A673 (cell line): ENCODE measurements around the gene FHL1.

Source experiments
- CTCF ChIP-seq: fragments of 300-800, 200-600 bp; sonication (generic); conservative IDR thresholded peaks from 2 replicates; pipeline ENCODE4 v1.5.1; 2017; ENCODE audit warnings: low read depth, mild to moderate bottlenecking, antibody characterized with exemption, low read length, moderate library complexity, mixed read lengths
- EZH2 ChIP-seq: fragments of 200-600 bp; sonication (generic); IDR thresholded peaks from 2 replicates; pipeline ENCODE4 v1.6.1; 2017; ENCODE audit warnings: borderline replicate concordance, low read depth, mild to moderate bottlenecking, mixed read lengths, antibody characterized with exemption, low read length; ENCODE audit not compliant: poor library complexity, severe bottlenecking

- TF ChIP-seq CTCF = no peak
- no peak for TF ChIP-seq EZH2
Measured at GRCh38 chrX:136130931-136131833, 16.2 kb upstream of the FHL1 start.
